Aorta (tissue), 5 donors: ENCODE measurements around the gene CAPN5. TPM values are rescaled to one million over a fixed set of nuclear protein-coding genes. Genes with fewer than 3 reads are reported as not detected.
A peak's percentile ranks its signal among the peaks of the same experiment; 100 is the strongest.

Experiments used
- ATAC-seq: fragments of 200-7000 bp; cut with Tn5 transposase; one replicate; pipeline ENCODE4 v1.9.1; 2022; ENCODE audit warnings: moderate library complexity; ENCODE audit not compliant: low FRiP score
- DNase-seq, 2 donors: peaks; one replicate each; pipeline ENCODE4 v3.0.0-alpha.2; 2020
- H3K27ac ChIP-seq, 2 donors: one replicate each; pipeline ENCODE4 v1.5.1; 2013; ENCODE audit warnings: low read length in 2 of 2, mild to moderate bottlenecking in 2 of 2, moderate library complexity in 2 of 2, control low read depth in 1 of 2, inconsistent platforms in 1 of 2, low read depth in 1 of 2
- H3K27me3 ChIP-seq, 2 donors: one replicate each; pipeline ENCODE4 v1.6.1; 2013; ENCODE audit warnings: control low read depth in 1 of 2, low read length in 1 of 2, mild to moderate bottlenecking in 1 of 2, moderate library complexity in 1 of 2; ENCODE audit not compliant: insufficient read depth in 2 of 2, control insufficient read depth in 1 of 2
- H3K36me3 ChIP-seq, 2 donors: one replicate each; pipeline ENCODE4 v1.6.1; 2013; ENCODE audit warnings: control low read depth in 1 of 2, low read length in 1 of 2, mild to moderate bottlenecking in 1 of 2; ENCODE audit not compliant: insufficient read depth in 2 of 2, control insufficient read depth in 1 of 2
- H3K4me1 ChIP-seq, 2 donors: one replicate each; pipeline ENCODE4 v1.6.1; 2013; ENCODE audit warnings: low read length in 2 of 2, control low read depth in 1 of 2, mild to moderate bottlenecking in 1 of 2, moderate library complexity in 1 of 2; ENCODE audit not compliant: insufficient read depth in 2 of 2, control insufficient read depth in 1 of 2
- H3K4me3 ChIP-seq, 2 donors: one replicate each; pipeline ENCODE4 v1.5.1; 2013; ENCODE audit warnings: low read length in 2 of 2, control low read depth in 1 of 2, mild to moderate bottlenecking in 1 of 2
- H3K9me3 ChIP-seq: one replicate; pipeline ENCODE4 v1.6.1; 2013; ENCODE audit warnings: mild to moderate bottlenecking, low read length; ENCODE audit not compliant: control insufficient read depth
- WGBS, 2 donors: extraction: QIAGEN DNeasy Blood & Tissue Kit; methylation state at CpG; one replicate each; pipeline ENCODE4 v1.1.7; 2013; 5-methylcytosine and 5-hydroxymethylcytosine counted together
- intact Hi-C, 2 donors: fragments of 100-400 bp; cut with DNase I; formaldehyde crosslinking; loops; one replicate each; pipeline versions ENCODE4 v1.14.2 to v1.15.0; 2022
- polyA plus RNA-seq, 2 donors: library from polyadenylated mRNA; stranded (reverse); fragments of 200-250 nt; gene quantifications; one replicate each; pipeline ENCODE4 v1.2.3, GENCODE V29; 2013
- total RNA-seq, 2 donors: library from RNA; stranded (reverse); fragmentation: NEBNext Ultra II Directional; extraction: Animal tissue kit (Norgen Biotek cat#: 25700); gene quantifications; one replicate each; pipeline ENCODE4 v1.2.1, GENCODE V29; 2021
- donor health status: healthy with polysubstance abuse.
- donor health status: Bipolar disorder and iron deficiency.
- donor health status: DM: no; HTN: no; CAD: no.
- donor health status: DM: no; HTN: no; CAD: no.
- donor health status: DM: yes; HTN: yes; CAD: no.

Gene CAPN5
- total and polyA plus RNA-seq, 4 donors = 6.9 to 22.4 (median 10.8) TPM

- ATAC-seq (no peak), DNase-seq (no peak)
- Histone ChIP-seq H3K9me3 (no peaks in the 10 kb centered on the region), H3K27me3 (no peaks in the 10 kb centered on the region), H3K4me1 (no peaks in the 10 kb centered on the region), H3K27ac (no peak overlapping the region), H3K4me3 (no peak overlapping the region), H3K36me3 (no peaks in the 10 kb centered on the region)
- intact Hi-C loops = no loop called here
- 92 to 96% methylated on average over 8 of the region's 8 CpGs for WGBS, 2 donors
Measured at GRCh38 chr11:77139201-77139600, 72.4 kb downstream of the CAPN5 start.

DNA sequence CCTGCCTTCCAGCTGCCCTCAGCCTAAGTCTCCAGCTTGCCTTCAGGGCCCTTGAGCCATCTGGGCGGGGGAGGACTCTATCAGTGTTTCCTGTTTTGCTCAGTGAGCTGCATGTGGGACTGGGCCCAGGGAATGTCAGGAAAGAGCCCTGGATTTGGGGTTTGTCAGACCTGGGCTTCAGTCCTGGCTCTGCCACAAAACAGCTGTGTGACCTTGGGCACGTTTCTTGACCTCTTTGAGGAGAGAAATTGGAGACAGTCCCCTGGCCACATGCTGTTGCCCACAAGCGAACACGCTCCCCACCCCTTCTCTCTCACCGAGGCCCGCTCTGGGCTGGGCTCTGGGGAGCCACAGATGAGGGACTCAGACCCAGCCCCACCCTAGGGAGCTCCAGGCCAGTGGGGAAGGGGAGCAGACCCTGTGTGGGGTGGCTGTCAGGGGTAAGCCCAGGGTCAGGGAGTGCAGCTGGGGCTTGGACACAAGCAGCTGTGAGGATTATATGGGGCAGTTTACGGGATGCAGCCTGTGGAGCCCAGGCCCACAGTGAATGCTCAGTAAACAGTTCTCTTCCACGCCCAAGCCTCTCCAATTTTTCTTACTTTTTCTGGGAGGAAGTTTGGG, 73.6 kb downstream of the CAPN5 start:
- no peaks in the 10 kb centered on the region for H3K4me1 ChIP-seq
- H3K9me3 ChIP-seq = no peaks in the 10 kb centered on the region

DNA sequence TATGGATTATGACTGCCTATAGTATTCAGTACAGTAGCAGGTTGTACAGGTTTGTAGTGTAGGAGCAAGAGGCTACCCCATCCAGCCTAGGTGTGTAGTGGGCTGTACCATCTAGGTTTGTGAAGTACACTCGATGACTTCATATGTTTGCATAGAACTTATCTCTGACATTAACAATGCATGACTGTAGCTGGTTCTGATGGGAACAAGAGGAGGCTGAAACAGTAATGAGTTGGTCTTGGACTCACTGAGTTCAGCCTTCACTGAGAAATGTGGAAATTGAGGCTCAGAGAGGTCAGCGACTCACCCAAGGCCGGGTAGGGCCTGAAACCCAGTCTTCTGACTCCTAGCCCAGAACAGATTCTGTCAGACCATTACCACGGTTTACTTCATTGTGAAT, 74.3 kb downstream of the CAPN5 start:
- no peaks in the 10 kb centered on the region for H3K36me3 ChIP-seq
- intact Hi-C loops = no loop called here
- DNase-seq = no peak
- no peak overlapping the region for H3K4me3 ChIP-seq
- no peak for ATAC-seq
- H3K27ac ChIP-seq = no peak overlapping the region
- H3K9me3 ChIP-seq = no peaks in the 10 kb centered on the region
- H3K27me3 ChIP-seq = no peaks in the 10 kb centered on the region
- 83 to 87% methylated on average over 4 of the region's 4 CpGs for WGBS, 2 donors
- H3K4me1 ChIP-seq = no peaks in the 10 kb centered on the region

More for the DNA sequence above, 73.6 kb downstream of the CAPN5 start:
- no peak for DNase-seq
- Histone ChIP-seq H3K27ac (no peak overlapping the region), H3K4me3 (no peak overlapping the region), H3K36me3 (no peaks in the 10 kb centered on the region), H3K27me3 (no peaks in the 10 kb centered on the region)
- 84% methylated on average over 8 of the region's 8 CpGs for WGBS, 2 donors
- peak; percentile 44 for ATAC-seq
- intact Hi-C loops = no loop called here

GRCh38 chr11:77141475-77141874, 74.7 kb downstream of the CAPN5 start:
- no peak overlapping the region for H3K4me3 ChIP-seq
- H3K9me3 ChIP-seq = no peaks in the 10 kb centered on the region
- no peak overlapping the region for H3K27ac ChIP-seq
- 97 to 98% methylated on average over 4 of the region's 4 CpGs for WGBS, 2 donors
- ATAC-seq = no peak
- no peaks in the 10 kb centered on the region for H3K27me3 ChIP-seq
- H3K4me1 ChIP-seq = no peaks in the 10 kb centered on the region
- DNase-seq = no peak
- intact Hi-C loops = no loop called here
- H3K36me3 ChIP-seq = no peaks in the 10 kb centered on the region

- H3K9me3 ChIP-seq = no peaks in the 10 kb centered on the region
- H3K4me3 ChIP-seq = no peak overlapping the region
- intact Hi-C loops = no loop called here
- no peaks in the 10 kb centered on the region for H3K27me3 ChIP-seq
- H3K4me1 ChIP-seq = no peaks in the 10 kb centered on the region
- DNase-seq (no peak), ATAC-seq (no peak)
- H3K36me3 ChIP-seq = no peaks in the 10 kb centered on the region
- WGBS, 2 donors = 94% methylated on average over 11 of the region's 11 CpGs
- no peak overlapping the region for H3K27ac ChIP-seq
Measured at GRCh38 chr11:77142091-77142975, 75.6 kb downstream of the CAPN5 start.

GRCh38 chr11:77143405-77144020, 76.7 kb downstream of the CAPN5 start:
- Histone ChIP-seq H3K36me3 (no peaks in the 10 kb centered on the region), H3K4me1 (no peaks in the 10 kb centered on the region), H3K27me3 (no peaks in the 10 kb centered on the region), H3K9me3 (no peaks in the 10 kb centered on the region), H3K4me3 (no peak overlapping the region), H3K27ac (no peak overlapping the region)
- intact Hi-C loops = no loop called here
- no peak for ATAC-seq
- no peak for DNase-seq
- WGBS, 2 donors = 87 to 89% methylated on average over 8 of the region's 8 CpGs

- 96 to 98% methylated on average over 9 of the region's 9 CpGs for WGBS, 2 donors
- no peak overlapping the region for H3K4me3 ChIP-seq
- no peaks in the 10 kb centered on the region for H3K4me1 ChIP-seq
- ATAC-seq (no peak), DNase-seq (no peak)
- no peaks in the 10 kb centered on the region for H3K27me3 ChIP-seq
- H3K36me3 ChIP-seq = no peaks in the 10 kb centered on the region
- intact Hi-C loops = no loop called here
- H3K9me3 ChIP-seq = no peaks in the 10 kb centered on the region
- H3K27ac ChIP-seq = no peak overlapping the region
Measured at GRCh38 chr11:77144196-77144856, 77.6 kb downstream of the CAPN5 start.

GRCh38 chr11:77144857-77145428, 78.2 kb downstream of the CAPN5 start:
- Histone ChIP-seq H3K27me3 (no peaks in the 10 kb centered on the region), H3K27ac (no peak overlapping the region), H3K4me3 (no peak overlapping the region), H3K36me3 (no peaks in the 10 kb centered on the region), H3K9me3 (no peaks in the 10 kb centered on the region), H3K4me1 (no peaks in the 10 kb centered on the region)
- DNase-seq (no peak), ATAC-seq (no peak)
- WGBS, 2 donors = 90 to 91% methylated on average over 7 of the region's 7 CpGs
- intact Hi-C loops = no loop called here
